HEK293 (cell line): ENCODE measurements around the gene KIF3B.

Experiments
- CTCF ChIA-PET: fragments of 350-600 bp; formaldehyde crosslinking; extraction: SDS; loops from one replicate; lab custom pipeline; 2021; ENCODE audit warnings: antibody characterized with exemption; lab: Yijun Ruan, JAX
- POLR2A ChIA-PET: fragments of 300-600 bp; formaldehyde crosslinking; extraction: SDS; loops from one replicate; lab custom pipeline; 2020; ENCODE audit warnings: antibody characterized with exemption, inconsistent platforms; lab: Yijun Ruan, JAX
- H3K27ac ChIP-seq: fragments of 200-500 bp; sonication (Bioruptor generic); 2 replicates; pipeline ENCODE4 v1.5.1; 2014; ENCODE audit warnings: low read depth, low read length, control low read depth, inconsistent platforms; ENCODE audit errors: extremely low read depth
- H3K36me3 ChIP-seq, 2 experiments: fragments of 200-500 bp in 1 of 2; sonication (Bioruptor generic) in 1 of 2; 1 replicate in 1 of 2; 2 replicates in 1 of 2; pipeline ENCODE4 v1.5.1; 2014 to 2017; ENCODE audit warnings: inconsistent platforms in 2 of 2, low read length in 2 of 2; ENCODE audit not compliant: control insufficient read depth in 2 of 2, insufficient read depth in 1 of 2
- H3K4me1 ChIP-seq: fragments of 200-500 bp; sonication (Bioruptor generic); 2 replicates; pipeline ENCODE4 v1.5.1; 2014; ENCODE audit warnings: mild to moderate bottlenecking, low read length, inconsistent platforms; ENCODE audit not compliant: control insufficient read depth, insufficient read depth
- H3K4me3 ChIP-seq: 2 replicates; pipeline ENCODE4 v1.5.1; 2011; ENCODE audit warnings: low read depth, mild to moderate bottlenecking, control low read depth, low read length, moderate library complexity
- H3K9me3 ChIP-seq: fragments of 200-500 bp; sonication (Bioruptor generic); 2 replicates; pipeline ENCODE4 v1.5.1; 2014; ENCODE audit warnings: low read depth, low read length, inconsistent platforms; ENCODE audit not compliant: control insufficient read depth, insufficient read depth
- GLI2 ChIP-seq: fragments of 450-650 bp; formaldehyde crosslinking; IDR thresholded peaks from 2 replicates; pipeline ENCODE4; 2017; ENCODE audit warnings: missing biosample characterization, missing genetic modification characterization, low read depth, borderline replicate concordance
- KLF10 ChIP-seq: fragments of 450-650 bp; IDR thresholded peaks from 2 replicates; pipeline ENCODE4 v1.5.1; 2018; ENCODE audit warnings: missing biosample characterization, mild to moderate bottlenecking, missing genetic modification characterization
- ZBTB10 ChIP-seq: fragments of 450-650 bp; formaldehyde crosslinking; IDR thresholded peaks from 2 replicates; pipeline ENCODE4 v1.5.1; 2016; ENCODE audit warnings: missing biosample characterization, missing genetic modification characterization
- ZBTB17 ChIP-seq: fragments of 450-650 bp; formaldehyde crosslinking; IDR thresholded peaks from 2 replicates; pipeline ENCODE4 v1.5.1; 2016; ENCODE audit warnings: missing biosample characterization, missing genetic modification characterization
- ZFP37 ChIP-seq: fragments of 450-650 bp; formaldehyde crosslinking; IDR thresholded peaks from 2 replicates; pipeline ENCODE4 v1.5.1; 2016; ENCODE audit warnings: missing biosample characterization, missing genetic modification characterization
- ZNF112 ChIP-seq: fragments of 450-650 bp; formaldehyde crosslinking; IDR thresholded peaks from 2 replicates; pipeline ENCODE4 v1.5.0; 2017; ENCODE audit warnings: missing biosample characterization, missing genetic modification characterization
- ZNF223 ChIP-seq: fragments of 450-650 bp; formaldehyde crosslinking; IDR thresholded peaks from 2 replicates; pipeline ENCODE4 v1.5.1; 2016; ENCODE audit warnings: missing biosample characterization, missing genetic modification characterization
- ZNF239 ChIP-seq: fragments of 450-650 bp; formaldehyde crosslinking; IDR thresholded peaks from 2 replicates; pipeline ENCODE4 v1.5.1; 2016; ENCODE audit warnings: missing biosample characterization, missing genetic modification characterization
- ZNF24 ChIP-seq: fragments of 450-650 bp; formaldehyde crosslinking; IDR thresholded peaks from 2 replicates; pipeline ENCODE4 v1.5.1; 2016; ENCODE audit warnings: missing biosample characterization, missing genetic modification characterization
- ZNF366 ChIP-seq: fragments of 450-650 bp; formaldehyde crosslinking; conservative IDR thresholded peaks from 2 replicates; pipeline ENCODE4 v1.5.1; 2016; ENCODE audit warnings: missing biosample characterization, missing genetic modification characterization
- ZNF37A ChIP-seq: fragments of 450-650 bp; IDR thresholded peaks from 2 replicates; pipeline ENCODE4 v1.5.1; 2018; ENCODE audit warnings: missing biosample characterization, missing genetic modification characterization
- ZNF488 ChIP-seq: fragments of 450-650 bp; formaldehyde crosslinking; IDR thresholded peaks from 2 replicates; pipeline ENCODE4 v1.5.1; 2016; ENCODE audit warnings: missing biosample characterization, missing genetic modification characterization
- ZNF518A ChIP-seq: fragments of 450-650 bp; formaldehyde crosslinking; conservative IDR thresholded peaks from 2 replicates; pipeline ENCODE4 v1.5.1; 2016; ENCODE audit warnings: low read depth, missing biosample characterization, missing genetic modification characterization
- ZNF747 ChIP-seq: fragments of 450-650 bp; formaldehyde crosslinking; IDR thresholded peaks from 2 replicates; pipeline ENCODE4 v1.5.1; 2016; ENCODE audit warnings: missing biosample characterization, missing genetic modification characterization
- TF ChIP-seq, protein P1 (sequence below): fragments of 450-650 bp; formaldehyde crosslinking; IDR thresholded peaks from 2 replicates; pipeline ENCODE4 v1.5.1; 2016; ENCODE audit warnings: missing biosample characterization, missing genetic modification characterization
- TF ChIP-seq, protein P2 (sequence below): fragments of 450-650 bp; formaldehyde crosslinking; IDR thresholded peaks from 2 replicates; pipeline ENCODE4 v1.5.1; 2016; ENCODE audit warnings: missing biosample characterization, missing genetic modification characterization

KIF3B gene

DNA sequence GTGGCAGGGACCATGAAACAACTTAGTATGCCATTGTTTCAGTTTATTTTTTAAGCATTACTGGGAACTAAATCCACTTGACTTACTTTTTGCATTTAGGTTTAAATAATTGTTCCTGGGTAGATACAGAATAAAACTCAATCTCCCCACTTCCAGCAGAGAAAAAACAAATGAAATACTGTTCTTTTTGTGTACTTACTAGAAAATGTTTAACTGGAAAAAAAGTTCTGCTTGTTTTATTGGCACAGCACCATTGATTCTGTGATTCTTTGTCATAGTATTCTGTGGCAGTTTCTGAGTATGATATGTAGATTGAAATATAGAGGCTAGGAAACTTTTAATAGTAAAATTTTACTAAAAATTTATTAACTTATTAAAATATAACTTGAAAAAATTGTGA is 90.9 kb downstream of the KIF3B start (continued):
- TF ChIP-seq ZNF239 = no peak
- TF ChIP-seq, protein P1, sequence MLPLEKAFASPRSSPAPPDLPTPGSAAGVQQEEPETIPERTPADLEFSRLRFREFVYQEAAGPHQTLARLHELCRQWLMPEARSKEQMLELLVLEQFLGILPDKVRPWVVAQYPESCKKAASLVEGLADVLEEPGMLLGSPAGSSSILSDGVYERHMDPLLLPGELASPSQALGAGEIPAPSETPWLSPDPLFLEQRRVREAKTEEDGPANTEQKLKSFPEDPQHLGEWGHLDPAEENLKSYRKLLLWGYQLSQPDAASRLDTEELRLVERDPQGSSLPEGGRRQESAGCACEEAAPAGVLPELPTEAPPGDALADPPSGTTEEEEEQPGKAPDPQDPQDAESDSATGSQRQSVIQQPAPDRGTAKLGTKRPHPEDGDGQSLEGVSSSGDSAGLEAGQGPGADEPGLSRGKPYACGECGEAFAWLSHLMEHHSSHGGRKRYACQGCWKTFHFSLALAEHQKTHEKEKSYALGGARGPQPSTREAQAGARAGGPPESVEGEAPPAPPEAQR (tag by site-specific recombination) = no peak
- TF ChIP-seq ZBTB10 (tag by site-specific recombination) = no peak
- TF ChIP-seq ZNF488 = no peak
- no peak for TF ChIP-seq ZFP37 (tag by site-specific recombination)
- no peak for TF ChIP-seq ZNF112 (tag by site-specific recombination)
- no peak for TF ChIP-seq KLF10 (tag by site-specific recombination)
- no peak for TF ChIP-seq ZNF223 (tag by site-specific recombination)
- TF ChIP-seq, all 188 proteins: peak for 0

DNA sequence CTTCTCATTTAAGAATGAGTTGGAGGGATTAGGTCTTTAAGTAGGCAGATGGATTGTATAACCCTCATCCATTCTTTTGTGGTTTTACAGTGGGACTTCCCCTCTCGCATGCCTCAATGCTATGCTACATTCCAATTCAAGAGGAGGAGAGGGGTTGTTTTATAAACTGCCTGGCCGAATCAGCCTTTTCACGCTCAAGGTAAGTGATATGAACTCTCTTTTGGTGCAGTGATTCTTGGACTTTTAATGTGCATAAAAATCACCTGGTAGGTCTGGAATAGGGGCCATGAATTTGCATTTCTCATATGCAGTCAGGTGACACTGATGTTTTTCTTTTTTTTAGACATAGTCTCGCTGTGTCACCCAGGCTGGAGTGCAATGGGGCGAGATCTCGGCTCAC is 91.5 kb downstream of the KIF3B start:
- no peak overlapping the region for H3K27ac ChIP-seq
- CTCF ChIA-PET = interaction anchor here (0.7 kb wide), 1 partner anchor 24 kb away, joined by 3 read pairs; no protein-coding TSS in a partner anchor
- POLR2A ChIA-PET = interaction anchor here (0.7 to 1.5 kb wide), 2 partner anchors 10 kb away, joined by 4 read pairs; no protein-coding TSS in a partner anchor
- no peak for TF ChIP-seq ZNF747
- H3K9me3 ChIP-seq = no peaks in the 10 kb centered on the region
- peaks cover 22 to 49% of the 10 kb centered on the region in 2 experiments; a peak in 2 of 3 replicates for H3K36me3 ChIP-seq
- H3K4me1 ChIP-seq = peaks cover 6% of the 10 kb centered on the region
- H3K4me3 ChIP-seq = no peak overlapping the region

- Histone ChIP-seq H3K27ac (no peak overlapping the region), H3K9me3 (no peaks in the 10 kb centered on the region), H3K4me1 (peaks cover 6% of the 10 kb centered on the region), H3K36me3 (peaks cover 25 to 65% of the 10 kb centered on the region in 2 experiments; a peak in 2 of 3 replicates), H3K4me3 (no peak overlapping the region)
- TF ChIP-seq ZNF366 (tag by site-specific recombination) = no peak
- no peak for TF ChIP-seq ZBTB17
- no peak for TF ChIP-seq ZNF24 (tag by site-specific recombination)
- no peak for TF ChIP-seq GLI2
- TF ChIP-seq ZNF37A (tag by site-specific recombination) = no peak
- TF ChIP-seq ZNF518A = no peak
- TF ChIP-seq, protein P2, sequence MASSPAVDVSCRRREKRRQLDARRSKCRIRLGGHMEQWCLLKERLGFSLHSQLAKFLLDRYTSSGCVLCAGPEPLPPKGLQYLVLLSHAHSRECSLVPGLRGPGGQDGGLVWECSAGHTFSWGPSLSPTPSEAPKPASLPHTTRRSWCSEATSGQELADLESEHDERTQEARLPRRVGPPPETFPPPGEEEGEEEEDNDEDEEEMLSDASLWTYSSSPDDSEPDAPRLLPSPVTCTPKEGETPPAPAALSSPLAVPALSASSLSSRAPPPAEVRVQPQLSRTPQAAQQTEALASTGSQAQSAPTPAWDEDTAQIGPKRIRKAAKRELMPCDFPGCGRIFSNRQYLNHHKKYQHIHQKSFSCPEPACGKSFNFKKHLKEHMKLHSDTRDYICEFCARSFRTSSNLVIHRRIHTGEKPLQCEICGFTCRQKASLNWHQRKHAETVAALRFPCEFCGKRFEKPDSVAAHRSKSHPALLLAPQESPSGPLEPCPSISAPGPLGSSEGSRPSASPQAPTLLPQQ = no peak
- ChIA-PET POLR2A (interaction anchor here (1.0 to 1.1 kb wide), 2 partner anchors 12 to 100 kb away, joined by 3 to 5 read pairs; no protein-coding TSS in a partner anchor), CTCF (interaction anchor here (0.7 kb wide), 1 partner anchor 86 kb away, joined by 7 read pairs; no protein-coding TSS in a partner anchor)
Measured at GRCh38 chr20:32370897-32371296, 93.4 kb downstream of the KIF3B start.
